Posterior cingulate gyrus (tissue), 11 donors: ENCODE results near the gene NUCKS1.

Source experiments
- DNase-seq, 10 donors: peaks; one replicate each; pipeline versions ENCODE4 v3.0.0 to v3.0.0-alpha.2; 2020 to 2021; ENCODE audit warnings: mixed read lengths in 3 of 10
- intact Hi-C: fragments of 100-400 bp; cut with DNase I; formaldehyde crosslinking; loops from one replicate; pipeline ENCODE4 v1.15.1; 2023

Gene NUCKS1

GRCh38 chr1:205706601-205707502 lies 43.1 kb downstream of the NUCKS1 start:
- DNase-seq, result no peak
- intact Hi-C loops, result no loop called here

DNA sequence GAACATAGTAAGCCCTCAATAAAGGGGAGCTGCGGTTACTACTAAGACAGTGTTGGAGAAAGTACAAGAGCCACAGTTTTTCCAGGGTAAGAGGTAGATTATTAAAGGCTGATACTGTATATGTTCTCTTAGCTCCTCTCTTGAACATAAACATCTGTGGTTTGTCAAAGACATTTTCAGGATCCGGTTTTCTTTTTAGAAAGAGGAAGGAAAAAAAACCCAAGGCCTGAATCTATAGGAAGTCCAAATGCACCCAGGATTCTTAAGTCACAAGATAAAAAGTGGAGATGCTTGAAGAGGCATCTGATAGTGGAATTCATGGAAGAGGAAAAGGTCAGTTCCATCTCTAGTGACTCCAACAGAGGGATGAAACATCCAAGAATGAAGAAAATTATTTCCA lies 45.1 kb downstream of the NUCKS1 start:
- intact Hi-C loops, result no loop called here
- DNase-seq, result no peak

DNA sequence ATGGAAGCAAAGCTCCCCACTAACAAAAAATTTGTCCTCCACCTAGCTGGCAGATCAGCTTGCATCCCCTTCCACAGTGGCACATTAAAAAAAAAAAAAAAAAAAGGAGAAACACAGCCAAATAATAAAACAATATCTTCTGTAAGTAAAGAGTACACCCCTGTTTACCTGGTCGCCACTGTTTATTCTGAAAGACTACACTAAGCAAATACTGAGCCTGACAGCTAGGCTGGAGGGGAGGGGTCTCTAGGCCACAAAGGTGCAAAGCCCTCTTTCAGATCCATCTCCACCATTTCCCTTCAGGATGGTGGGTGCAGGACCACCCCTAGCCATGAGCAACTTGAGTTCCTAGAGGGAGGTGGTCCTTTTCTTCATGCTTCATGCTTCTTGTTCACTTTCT lies 46.9 kb downstream of the NUCKS1 start:
- DNase-seq, result no peak
- intact Hi-C loops, result no loop called here

- intact Hi-C loops, result no loop called here
- no peak for DNase-seq
Observed at GRCh38 chr1:205701891-205702290, 48.1 kb downstream of the NUCKS1 start.

- no peak for DNase-seq
- intact Hi-C loops, result no loop called here
Observed at GRCh38 chr1:205701420-205701819, 48.6 kb downstream of the NUCKS1 start.

- intact Hi-C loops, result no loop called here
- DNase-seq, result peak in 3 of 10 donors; percentile 16 to 48 (median 39)
Observed at GRCh38 chr1:205700865-205701401, 49.0 kb downstream of the NUCKS1 start.

- DNase-seq, result no peak
- intact Hi-C loops, result no loop called here
Observed at GRCh38 chr1:205699416-205699815, 50.6 kb downstream of the NUCKS1 start.

DNA sequence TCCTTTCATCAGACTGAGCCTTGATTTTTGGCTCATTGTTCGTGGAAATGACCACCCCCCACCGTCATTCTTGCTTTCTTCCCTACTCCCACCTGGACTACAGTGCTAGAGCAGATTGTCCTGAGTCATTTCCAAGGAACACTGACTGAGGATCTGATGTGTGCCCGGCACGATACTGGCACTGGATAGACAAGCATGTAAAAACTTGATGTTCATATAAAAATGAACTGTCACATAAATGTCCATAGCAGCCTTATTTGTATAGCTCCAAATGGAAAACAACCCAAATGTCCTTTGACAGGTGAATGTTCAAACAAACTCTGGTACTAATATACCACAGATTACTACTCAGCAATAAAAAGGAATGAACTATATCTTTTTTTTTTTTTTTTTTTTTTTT lies 51.1 kb downstream of the NUCKS1 start:
- no peak for DNase-seq
- intact Hi-C loops, result no loop called here

- DNase-seq, result peak in 3 of 10 donors; percentile 15 to 84 (median 39)
- intact Hi-C loops, result no loop called here
Observed at GRCh38 chr1:205693421-205693991, 56.5 kb downstream of the NUCKS1 start.

DNA sequence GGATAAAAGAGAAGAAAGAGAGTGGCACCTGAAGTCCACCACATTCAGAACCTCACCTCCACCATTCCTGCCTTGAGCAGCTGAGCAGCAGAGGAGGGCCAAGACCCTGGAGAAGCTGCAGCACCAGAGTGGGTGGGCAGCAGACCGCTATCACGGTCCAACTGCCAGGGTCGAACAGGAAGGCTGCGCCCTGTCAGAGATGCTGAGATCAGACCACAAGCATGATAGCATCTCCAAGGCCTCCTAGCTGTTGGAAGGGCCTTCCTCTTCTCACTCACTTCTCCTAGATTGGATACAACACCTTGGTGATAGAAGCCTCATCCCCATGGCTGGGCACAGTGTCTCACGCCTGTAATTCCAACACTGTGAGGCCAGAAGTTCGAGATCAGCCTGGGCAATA lies 57.6 kb downstream of the NUCKS1 start:
- intact Hi-C loops, result no loop called here

DNA sequence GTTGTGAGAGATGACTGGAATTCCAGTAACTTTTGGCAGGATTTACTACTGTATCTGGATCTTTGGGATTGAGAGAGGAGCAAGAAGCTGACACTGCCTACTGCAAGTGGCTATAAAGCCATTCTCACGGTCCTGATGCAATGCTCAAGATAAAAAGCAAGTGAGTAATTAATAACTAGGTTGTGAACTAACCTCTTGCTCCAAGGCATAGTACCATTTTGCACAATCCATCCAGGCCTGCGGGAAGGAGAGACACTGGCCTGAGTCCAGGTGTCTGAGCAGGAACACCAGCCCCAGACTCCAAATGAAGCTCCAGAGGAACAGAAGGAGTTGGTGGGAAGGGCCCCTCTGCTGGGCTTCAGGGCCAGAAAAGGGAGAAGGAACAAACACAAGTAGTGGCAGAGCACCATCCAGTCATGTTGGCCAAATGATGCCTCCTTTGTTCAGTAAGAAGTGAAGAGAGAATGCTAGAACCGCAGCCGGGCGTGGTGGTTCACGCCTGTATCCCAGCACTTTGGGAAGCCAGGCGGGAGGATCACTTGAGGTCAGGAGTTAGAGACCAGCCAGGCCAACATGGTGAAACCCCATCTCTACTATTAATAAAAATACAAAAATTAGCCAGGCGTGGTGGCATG lies 59.7 kb downstream of the NUCKS1 start:
- intact Hi-C loops, result no loop called here
- no peak for DNase-seq

More for the DNA sequence above, 57.6 kb downstream of the NUCKS1 start:
- DNase-seq, result no peak

- no peak for DNase-seq
- intact Hi-C loops, result no loop called here
Observed at GRCh38 chr1:205689479-205689878, 60.5 kb downstream of the NUCKS1 start.

- DNase-seq, result peak in 1 of 10 donors; percentile 33
- intact Hi-C loops, result no loop called here
Observed at GRCh38 chr1:205688171-205689080, 61.6 kb downstream of the NUCKS1 start.

DNA sequence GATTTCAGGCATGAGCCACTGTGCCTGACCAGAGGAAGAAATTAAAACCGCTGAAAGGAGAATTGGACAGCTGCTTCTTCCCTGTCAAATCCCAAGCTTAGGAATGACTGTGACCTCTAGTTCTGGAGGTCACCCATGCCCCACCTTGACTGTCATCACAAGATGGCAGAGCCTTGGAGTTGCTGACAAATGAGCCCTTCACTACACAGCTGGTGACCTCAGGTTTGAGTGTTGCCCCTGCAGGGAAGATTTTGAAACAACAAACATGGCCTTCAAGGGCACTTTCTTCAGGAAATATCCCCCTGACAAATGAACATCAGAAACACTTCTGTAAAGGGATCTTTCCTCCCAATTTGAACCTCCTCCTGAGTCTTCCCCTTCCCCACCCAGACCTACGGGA lies 62.7 kb downstream of the NUCKS1 start:
- intact Hi-C loops, result no loop called here

DNA sequence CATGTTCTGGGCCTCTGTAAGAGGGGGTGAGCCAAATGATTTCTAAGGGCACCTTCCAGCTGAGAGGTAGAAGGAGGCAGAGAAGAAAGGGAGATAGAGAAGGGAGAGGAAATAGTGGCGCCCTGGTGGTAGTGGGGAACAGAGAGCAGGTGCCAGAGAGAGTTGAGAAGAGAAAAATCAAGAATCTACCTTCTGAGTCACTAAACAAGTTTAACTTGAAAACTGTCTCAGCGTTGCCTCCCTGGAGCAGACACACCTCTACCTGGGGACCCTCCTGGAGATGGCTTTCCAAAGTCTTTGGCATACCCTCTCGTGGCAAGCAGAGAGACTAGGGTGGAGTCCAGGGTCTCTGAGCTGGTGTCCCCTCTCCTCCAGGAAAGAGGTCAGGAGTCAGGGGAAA lies 68.6 kb downstream of the NUCKS1 start:
- peak in 1 of 10 donors; percentile 14 for DNase-seq
- intact Hi-C loops, result no loop called here

More for the DNA sequence above, 62.7 kb downstream of the NUCKS1 start:
- peak in 1 of 10 donors; percentile 9 for DNase-seq

DNA sequence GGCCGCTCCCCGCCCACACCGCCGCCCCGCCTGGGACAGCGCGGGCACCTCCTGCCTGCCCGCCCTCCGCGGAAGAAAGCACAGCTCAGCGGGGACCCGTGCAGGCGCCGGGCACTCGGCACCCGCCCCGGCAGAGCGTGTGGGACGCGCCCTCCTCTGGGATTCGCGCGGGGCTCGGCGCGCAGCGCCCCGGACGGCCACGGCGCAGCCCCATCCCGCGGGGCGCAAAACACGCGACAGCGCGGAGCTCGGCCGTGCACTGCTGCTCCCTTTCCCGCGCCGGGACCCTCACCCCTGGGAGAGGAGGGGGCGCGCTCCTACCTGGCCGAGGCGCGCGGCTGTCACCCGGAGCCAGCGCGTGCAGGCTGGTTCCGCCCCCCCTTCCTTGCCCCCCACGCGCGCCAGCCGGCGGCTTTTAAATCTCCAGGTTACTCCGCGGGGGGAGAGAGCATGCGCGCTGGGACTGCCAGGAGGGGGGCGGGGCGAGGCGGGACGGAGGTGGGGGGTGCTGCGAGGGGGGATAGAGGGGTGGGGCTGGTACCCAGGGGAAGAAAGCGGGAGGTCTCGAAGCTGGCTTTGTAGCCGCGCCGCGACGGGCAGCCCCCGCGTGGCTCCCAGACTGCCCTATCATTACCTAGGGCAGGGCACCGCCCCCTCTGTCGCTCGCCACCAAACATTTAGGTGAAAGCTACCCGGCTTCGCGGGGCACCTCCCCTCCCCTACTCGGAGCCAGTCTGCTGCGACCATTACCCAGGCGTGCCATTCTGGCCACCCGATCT lies 69.7 kb downstream of the NUCKS1 start, which contains the start of gene SLC45A3:
SLC45A3 (minus strand) TSS at position 437 of the 779 bp plus-strand sequence. CDS start 15,853 bp downstream, outside the sequence.
- DNase-seq, result peak in 7 of 10 donors; percentile 32 to 91 (median 70)
- intact Hi-C loops, result no loop called here

GRCh38 chr1:205678286-205679111 lies 71.5 kb downstream of the NUCKS1 start:
- intact Hi-C loops, result loop anchor here (5.0 kb wide), 1 partner anchor 34 kb away; no protein-coding TSS in a partner anchor

DNA sequence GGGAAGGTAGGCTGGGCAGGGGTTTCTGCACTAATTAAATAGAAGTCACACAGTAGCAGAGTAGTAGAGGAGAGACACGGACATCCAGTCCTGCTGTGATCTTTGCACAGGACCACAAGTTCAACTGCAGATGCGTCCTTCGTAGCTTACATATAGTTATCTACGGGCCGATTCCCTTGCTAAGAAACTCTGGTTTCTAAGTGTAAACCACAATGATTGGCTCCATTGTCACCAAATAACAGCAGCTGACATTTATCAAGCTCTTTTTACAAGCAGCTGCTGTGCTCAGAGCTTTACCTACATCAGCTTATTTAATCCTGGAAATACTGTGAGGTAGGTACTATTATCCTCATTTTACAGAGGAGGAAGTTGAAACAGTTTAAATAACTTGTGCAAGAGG lies 72.8 kb downstream of the NUCKS1 start:
- intact Hi-C loops, result loop anchor here (5.0 kb wide), 1 partner anchor 35 kb away; no protein-coding TSS in a partner anchor
- DNase-seq, result no peak

More at GRCh38 chr1:205678286-205679111, 71.5 kb downstream of the NUCKS1 start:
- peak in 1 of 10 donors; percentile 35 for DNase-seq
